PFSK-1 (cell line): ENCODE measurements around the gene NYAP2.

Experiments used
- POLR2AphosphoS5 ChIP-seq: IDR thresholded peaks from 2 replicates; pipeline ENCODE4 v1.6.1; 2012; ENCODE audit warnings: low read depth, mild to moderate bottlenecking, control low read depth, low read length, moderate library complexity
- REST ChIP-seq, 2 experiments: IDR thresholded peaks; 2 replicates each; pipeline versions ENCODE4 v1.6.1 to v1.8.0; 2011 to 2012; ENCODE audit warnings: low read depth in 2 of 2, low read length in 2 of 2, control low read depth in 1 of 2, inconsistent platforms in 1 of 2, mild to moderate bottlenecking in 1 of 2, moderate library complexity in 1 of 2; ENCODE audit not compliant: insufficient read depth in 1 of 2
- SIN3A ChIP-seq: IDR thresholded peaks from 2 replicates; pipeline ENCODE4 v1.6.1; 2012; ENCODE audit warnings: mild to moderate bottlenecking, low read length, moderate library complexity, borderline replicate concordance; ENCODE audit not compliant: insufficient read depth
- TAF1 ChIP-seq: IDR thresholded peaks from 2 replicates; pipeline ENCODE4 v1.6.1; 2012; ENCODE audit warnings: low read length, control low read depth, borderline replicate concordance; ENCODE audit not compliant: insufficient read depth

- TF ChIP-seq REST (IDR thresholded peaks at IDR 0.05; ENCODE audit: insufficient read depth in 1 of 2, low read depth in 2 of 2, low read length in 2 of 2) (no peak), SIN3A (no peak), TAF1 (no peak), POLR2AphosphoS5 (no peak)
Observed at GRCh38 chr2:225598897-225599296, 199.4 kb downstream of the NYAP2 start.
